VCaP (cell line): ENCODE results near the gene CD274.
"Not testable (repeated sequence)": the region's sequence is repeated elsewhere in the genome, so short reads cannot be mapped to it uniquely, and the experiment has no call there.

Experiments
- H3K27ac ChIP-seq: fragments of 450-650 bp; 2 replicates; pipeline ENCODE4 v1.5.1; 2017
- CTCF ChIP-seq: fragments of 450-650 bp; conservative IDR thresholded peaks from 2 replicates; pipeline ENCODE4 v1.5.1; 2017; ENCODE audit warnings: mild to moderate bottlenecking, moderate library complexity

The CD274 gene

GRCh38 chr9:5460157-5460556, 9.8 kb downstream of the CD274 start:
- H3K27ac ChIP-seq = no peak overlapping the region

GRCh38 chr9:5464831-5465330, 14.5 kb downstream of the CD274 start:
- not testable (repeated sequence) for H3K27ac ChIP-seq

More at GRCh38 chr9:5460157-5460556, 9.8 kb downstream of the CD274 start:
- TF ChIP-seq CTCF = no peak

- TF ChIP-seq CTCF = no peak
- H3K27ac ChIP-seq = no peak overlapping the region
These were observed 15.7 kb downstream of the CD274 start for GRCh38 chr9:5466005-5466404.

GRCh38 chr9:5466766-5467165, 16.4 kb downstream of the CD274 start:
- TF ChIP-seq CTCF = no peak
- H3K27ac ChIP-seq = no peak overlapping the region

GRCh38 chr9:5468850-5469249, 18.5 kb downstream of the CD274 start:
- no peak for TF ChIP-seq CTCF
- H3K27ac ChIP-seq = no peak overlapping the region

GRCh38 chr9:5470122-5470521, 19.8 kb downstream of the CD274 start:
- no peak overlapping the region for H3K27ac ChIP-seq
- TF ChIP-seq CTCF = no peak

- no peak overlapping the region for H3K27ac ChIP-seq
- no peak for TF ChIP-seq CTCF
These were observed 20.5 kb downstream of the CD274 start for GRCh38 chr9:5470816-5471215.

- H3K27ac ChIP-seq = not testable (repeated sequence)
These were observed 25.3 kb downstream of the CD274 start for GRCh38 chr9:5475611-5476010.

GRCh38 chr9:5478206-5478605, 27.9 kb downstream of the CD274 start:
- TF ChIP-seq CTCF = no peak
- no peak overlapping the region for H3K27ac ChIP-seq
